Activated T-cell treated with anti-CD3 and anti-CD28 coated beads, Interleukin-2, amount 50 U/mL, for 48 hours (primary cell): Measurements from ENCODE around the gene C19orf25.
A peak's percentile ranks its signal among the peaks of the same experiment; 100 is the strongest.
"Not testable (repeated sequence)": the region's sequence is repeated elsewhere in the genome, so short reads cannot be mapped to it uniquely, and the experiment has no call there.

Experiments
- DNase-seq, 2 experiments: peaks; one replicate each; pipeline ENCODE4 v3.0.0-alpha.2; 2020

The C19orf25 gene

DNA sequence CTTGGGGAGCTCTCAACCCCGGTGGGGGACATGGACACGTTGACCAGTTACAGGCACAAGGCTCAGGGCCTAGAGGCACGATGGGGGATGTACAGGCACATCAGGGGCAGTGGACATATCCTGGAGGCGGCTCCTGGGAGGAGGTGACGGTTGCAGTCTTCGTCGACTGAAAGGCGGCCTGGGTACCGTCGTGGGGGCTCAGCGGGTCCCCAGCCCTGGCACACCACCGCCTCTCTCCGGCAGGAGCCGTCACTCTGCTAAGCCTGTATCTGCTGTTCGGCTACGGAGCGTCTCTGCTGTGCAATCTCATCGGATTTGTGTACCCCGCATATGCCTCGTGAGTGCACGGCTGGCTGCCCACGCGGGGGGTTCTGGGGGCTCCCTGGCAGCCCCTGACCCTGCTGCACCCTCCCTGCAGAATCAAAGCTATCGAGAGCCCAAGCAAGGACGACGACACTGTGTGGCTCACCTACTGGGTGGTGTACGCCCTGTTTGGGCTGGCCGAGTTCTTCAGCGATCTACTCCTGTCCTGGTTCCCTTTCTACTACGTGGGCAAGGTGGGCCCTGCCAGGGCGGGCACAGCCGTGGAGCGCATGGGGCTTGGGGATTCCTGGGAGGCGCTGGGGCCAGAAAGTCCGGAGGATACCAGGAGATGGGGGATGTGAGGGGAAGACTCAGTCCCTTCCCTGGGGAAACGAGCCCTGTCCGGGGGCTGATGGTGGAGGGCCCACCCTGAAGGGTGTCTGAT lies 16.2 kb upstream of the C19orf25 start:
- no peak for DNase-seq

DNA sequence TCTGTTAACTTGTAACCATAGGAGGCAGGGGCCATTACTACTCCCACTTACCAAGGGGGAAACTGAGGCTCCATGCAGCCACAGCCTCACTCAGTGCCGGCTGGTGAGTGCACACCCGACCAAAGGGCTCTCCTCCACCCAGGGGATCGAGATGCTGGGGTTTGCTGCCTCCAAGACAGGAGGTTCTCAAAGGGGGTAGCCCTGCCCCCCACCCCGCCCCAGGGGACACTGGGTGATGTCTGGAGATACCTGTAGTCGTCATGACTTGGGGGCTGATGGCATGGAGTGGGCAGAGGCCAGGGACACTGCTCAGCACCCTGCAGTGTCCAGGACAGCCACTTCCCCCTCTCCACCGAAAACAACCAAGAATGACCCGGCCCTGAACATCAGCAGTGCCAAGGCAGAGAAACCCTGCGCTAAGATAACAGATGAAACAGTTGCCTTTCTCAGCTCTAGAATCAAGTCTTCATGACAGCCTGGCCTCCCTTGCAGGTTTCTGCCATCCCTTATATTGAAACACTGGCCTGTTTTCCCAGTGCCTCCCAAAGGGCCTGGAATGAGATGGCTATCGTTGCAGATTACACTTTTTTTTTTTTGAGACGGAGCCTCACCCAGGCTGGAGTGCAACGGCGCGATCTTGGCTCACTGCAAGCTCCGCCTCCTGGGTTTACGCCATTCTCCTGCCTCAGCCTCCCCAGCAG lies 15.2 kb upstream of the C19orf25 start:
- DNase-seq = no peak

GRCh38 chr19:1492474-1493006 lies 13.5 kb upstream of the C19orf25 start:
- no peak for DNase-seq

GRCh38 chr19:1491849-1492170 lies 12.8 kb upstream of the C19orf25 start:
- DNase-seq = no peak

- no peak for DNase-seq
Observed at GRCh38 chr19:1491114-1491848, 12.3 kb upstream of the C19orf25 start, which contains the start of gene REEP6. Gene REEP6, plus strand, starts transcription at chr19:1491181. Its CDS starts 89 bp downstream, at chr19:1491270.

DNA sequence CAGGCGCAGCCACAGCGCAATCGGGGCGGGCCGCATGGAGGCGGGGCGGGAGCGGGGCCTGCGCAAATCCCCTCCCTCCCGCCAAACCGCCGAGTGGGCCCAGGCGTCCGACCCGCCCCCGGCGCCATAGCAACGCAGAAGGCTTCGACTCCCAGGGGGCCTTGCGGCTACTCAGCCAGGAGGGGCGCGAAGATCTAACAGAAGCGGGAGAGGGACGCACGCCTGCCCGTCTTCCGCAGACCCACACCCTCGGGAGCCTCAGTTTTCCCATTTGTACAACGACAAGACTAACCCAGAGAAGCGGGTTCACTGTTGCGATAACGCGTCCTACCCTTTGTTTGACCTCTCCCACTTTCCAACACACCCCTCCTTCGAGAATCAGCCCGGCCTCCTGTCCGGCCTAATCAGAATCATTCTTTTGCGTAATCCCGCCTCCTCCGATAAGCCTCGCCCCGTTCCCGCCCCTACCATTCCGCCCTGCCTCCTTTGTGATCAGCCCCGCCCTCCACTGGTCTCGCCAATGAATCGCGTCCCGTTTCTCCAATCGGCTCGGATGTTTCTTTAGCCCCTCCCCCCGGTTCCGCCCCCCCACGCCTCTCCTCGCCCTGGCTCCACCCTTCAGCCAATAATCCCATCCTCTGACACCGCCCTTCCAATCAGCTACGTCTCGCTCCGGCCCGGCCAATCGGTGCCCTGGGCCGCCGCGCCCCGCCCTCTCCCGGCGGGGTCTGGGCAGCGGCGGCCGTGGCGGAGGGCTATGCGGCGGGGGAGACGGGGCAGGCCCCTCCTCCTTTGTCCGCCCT lies 11.5 kb upstream of the C19orf25 start, which contains the start of gene PCSK4:
TSS of gene PCSK4 (minus strand) at position 40 of the 803 bp plus-strand sequence. CDS start at position 36, 4 bp downstream.
- DNase-seq = peak; percentile 100

DNA sequence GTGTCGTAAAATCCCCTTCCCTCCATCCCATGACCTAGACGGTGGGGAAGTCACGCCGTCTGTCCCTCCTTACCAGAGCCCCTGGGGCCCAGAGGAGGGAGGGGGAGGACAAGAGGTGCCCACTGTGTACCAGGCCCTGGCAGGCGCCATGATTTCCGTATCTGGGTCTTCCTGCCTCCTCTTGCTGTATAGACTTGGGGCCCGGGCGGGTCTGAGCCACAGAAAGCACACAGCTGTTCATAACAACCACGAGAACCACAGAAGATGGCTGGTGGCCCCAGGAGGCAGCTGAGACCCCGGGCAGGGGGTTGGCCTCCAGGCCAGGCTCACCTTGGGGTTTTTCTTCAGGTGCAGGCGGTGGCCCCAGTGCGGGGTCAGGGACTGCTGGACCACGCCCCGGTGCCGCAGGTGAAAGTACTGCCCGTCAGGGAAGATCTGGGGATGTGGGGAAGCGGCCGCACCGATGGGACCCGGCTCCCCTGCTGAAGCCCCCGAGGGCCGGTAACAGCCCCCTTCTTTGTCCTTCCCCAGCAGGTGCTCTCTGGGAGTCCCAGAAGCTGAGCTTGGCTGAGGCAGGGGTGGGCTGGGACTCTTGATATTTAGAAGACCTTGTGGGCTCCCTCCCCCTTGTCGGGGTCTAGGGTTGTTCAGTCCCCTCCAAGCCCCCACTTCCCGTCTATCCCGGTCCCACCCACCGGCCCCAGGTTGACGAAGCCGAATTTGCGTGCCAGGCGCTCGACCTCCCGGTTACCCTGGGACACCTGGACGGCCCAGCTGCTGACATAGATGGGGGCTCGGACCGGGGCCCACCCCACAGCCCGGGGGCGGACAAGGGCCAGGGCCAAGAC lies 10.7 kb upstream of the C19orf25 start:
- DNase-seq = peak in 1 of 2 experiments; percentile 37

- no peak for DNase-seq
Observed at GRCh38 chr19:1488282-1488601, 9.2 kb upstream of the C19orf25 start.

- DNase-seq = no peak
Observed at GRCh38 chr19:1487576-1488281, 8.7 kb upstream of the C19orf25 start.

- no peak for DNase-seq
Observed at GRCh38 chr19:1486720-1487575, 7.9 kb upstream of the C19orf25 start.

DNA sequence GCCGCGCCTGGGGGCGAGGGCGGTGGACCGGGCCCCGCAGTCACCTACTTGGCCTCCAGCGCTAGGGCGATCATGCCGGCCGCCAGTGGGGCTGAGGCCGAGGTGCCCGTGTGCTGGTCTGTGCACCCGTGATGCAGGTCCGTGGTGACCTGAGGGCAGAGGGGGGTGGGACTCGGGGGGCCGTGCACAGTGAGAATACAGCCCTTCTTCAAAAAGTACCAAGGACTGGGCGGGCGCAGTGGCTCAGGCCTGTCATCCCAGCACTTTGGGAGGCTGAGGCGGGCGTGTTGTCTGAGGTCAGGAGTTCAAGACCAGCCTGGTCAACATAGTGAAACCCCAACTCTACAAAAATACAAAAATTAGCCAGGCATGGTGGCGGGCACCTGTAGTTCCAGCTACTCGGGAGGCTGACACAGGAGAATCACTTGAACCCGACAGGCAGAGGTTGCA lies 5.0 kb upstream of the C19orf25 start:
- no peak for DNase-seq

DNA sequence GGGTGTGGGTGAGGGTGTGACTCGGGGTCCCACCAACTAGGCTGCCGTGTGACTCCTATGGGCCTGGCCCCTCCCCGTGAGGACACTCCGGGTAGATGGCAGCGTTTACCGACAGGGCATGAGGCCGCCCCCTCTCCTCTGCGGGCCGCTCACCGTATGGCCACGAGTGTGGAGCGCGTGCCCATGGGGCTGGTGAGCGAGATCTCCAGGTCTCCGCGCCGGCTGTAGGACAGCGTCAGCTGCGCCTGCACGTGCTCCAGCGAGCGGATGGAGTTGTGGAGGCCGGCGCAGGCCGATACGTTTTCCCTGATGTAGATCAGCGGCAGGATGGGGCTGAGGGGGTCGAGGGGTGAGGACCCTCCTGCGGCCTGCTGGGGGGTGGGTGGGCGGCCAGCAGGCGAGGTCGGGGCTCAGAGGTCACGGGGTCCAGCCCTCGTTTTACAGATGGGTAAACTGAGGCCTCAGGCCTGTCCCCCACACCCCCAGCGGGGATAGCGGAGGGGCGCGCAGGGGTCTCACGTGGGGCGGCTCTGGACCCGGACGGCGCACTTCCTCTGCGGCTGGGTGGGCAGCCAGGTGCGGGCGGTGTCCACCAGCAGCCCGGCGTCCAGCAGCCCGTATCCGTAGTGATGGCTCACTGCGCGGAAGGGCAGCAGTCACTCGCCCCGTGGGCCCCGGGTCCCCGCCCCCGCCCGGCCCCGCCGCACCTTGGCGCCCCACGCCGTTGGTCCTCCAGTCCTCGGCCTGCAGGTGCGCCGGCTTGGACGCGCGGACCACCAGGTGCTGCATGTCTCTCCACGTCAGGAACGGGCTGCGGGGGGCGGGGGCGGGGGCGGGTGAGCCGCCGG lies 4.3 kb upstream of the C19orf25 start:
- DNase-seq = no peak

- no peak for DNase-seq
Observed at GRCh38 chr19:1482361-1483130, 3.5 kb upstream of the C19orf25 start.

DNA sequence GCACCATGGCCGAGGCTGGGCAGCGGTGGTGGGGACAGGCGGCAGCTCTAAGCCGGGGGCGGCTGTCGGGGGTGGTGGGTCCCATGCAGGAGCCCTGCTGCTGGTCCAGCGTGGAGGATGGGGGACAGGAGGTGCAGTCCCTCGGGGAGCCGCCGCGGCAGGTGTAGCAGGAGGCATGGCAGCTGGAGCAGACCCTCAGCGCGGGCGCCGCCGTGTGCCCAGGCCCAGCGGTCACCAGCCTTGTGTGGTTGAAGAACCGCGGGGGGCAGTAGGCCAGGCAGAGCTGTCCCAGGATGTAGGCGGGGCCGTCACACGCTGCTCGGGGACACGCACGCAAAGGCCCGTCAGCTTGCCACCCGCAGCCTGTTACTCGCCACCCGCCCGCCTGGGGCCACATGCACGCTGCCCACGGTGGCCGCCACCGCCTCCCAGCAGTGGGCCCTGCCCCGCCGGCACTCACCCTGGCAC lies 2.9 kb upstream of the C19orf25 start:
- DNase-seq = no peak

DNA sequence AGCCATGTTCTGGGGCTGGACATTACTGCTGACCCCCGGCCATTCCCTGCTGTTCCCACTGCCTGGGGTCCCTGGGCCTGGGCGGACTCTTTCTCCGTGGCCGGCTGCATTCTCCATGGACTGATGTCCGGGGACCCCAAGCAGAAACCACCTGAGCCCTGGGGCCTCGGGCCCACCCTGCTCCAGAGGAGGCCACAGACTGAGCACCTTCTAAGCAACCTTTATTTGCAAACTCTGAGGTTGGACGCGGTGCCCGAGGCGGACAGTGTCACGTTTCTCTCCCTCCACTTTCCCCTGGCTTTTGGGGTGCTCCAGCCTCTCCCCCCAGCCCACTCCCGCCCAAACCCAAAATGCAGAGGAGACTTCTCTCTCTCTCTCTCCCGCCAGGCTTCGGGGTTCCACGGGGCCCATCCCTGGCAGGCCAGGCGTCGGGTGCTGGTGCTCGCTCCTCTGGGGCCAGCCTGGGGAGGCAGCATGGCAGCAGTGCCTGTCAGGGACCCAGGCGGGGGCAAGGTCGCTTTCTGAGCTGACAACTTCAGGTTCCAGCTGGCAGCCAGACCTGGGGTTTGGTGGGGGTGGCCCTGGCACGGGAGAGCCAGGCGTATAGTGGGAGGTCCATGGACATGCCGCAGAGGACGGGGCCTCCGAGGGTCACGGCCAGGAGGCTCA lies 2.3 kb upstream of the C19orf25 start:
- DNase-seq = no peak

DNA sequence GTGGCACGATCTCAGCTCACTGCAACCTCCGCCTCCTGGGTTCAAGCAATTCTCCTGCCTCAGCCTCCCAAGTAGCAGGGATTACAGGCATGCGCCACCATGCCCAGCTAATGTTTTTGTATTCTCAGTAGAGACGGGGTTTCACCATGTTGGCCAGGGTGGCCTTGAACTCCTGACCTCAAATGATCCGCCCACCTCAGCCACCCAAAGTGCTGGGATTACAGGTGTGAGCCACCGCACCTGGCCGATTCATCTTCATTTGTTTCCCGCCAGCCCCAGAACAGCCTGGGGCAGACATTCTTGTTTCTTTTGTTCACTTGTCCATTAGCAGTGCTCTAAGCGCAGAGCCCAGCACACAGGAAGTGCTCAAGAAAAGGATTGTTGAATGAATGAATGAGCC lies 2.0 kb downstream of the C19orf25 start:
- not testable (repeated sequence) for DNase-seq

DNA sequence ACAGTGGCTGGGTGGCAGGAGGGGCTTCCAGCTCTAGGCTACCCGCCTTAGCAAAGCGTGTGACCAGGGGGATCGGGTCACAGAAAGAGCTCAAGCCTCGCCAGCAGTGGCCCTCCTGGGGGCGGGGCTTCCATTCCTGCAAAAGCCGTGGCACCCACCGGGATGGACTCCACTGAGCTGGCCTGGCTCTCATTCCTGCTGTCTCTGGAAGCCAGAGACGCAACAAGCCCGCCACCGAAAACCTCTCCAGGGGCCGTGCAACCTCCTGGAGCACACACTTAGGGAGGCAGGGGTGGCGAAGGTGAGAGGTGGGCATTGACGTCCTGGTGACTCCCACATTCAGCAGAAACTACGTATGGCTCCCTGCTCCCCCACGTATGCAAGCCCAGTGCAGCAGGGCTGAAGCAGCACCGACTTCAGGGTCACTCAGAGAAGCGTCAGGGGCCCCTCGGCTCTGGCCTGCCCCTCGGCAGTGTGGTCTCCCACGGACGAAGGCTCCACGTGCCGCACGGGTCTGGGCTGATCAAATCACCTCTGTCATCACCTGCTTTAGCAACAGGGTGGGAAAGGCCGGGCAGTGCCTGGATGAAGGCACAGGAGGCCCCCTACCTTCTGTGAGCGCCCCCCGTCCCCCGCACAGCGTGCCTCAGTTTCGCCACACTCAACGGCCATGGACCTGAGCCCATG lies 3.1 kb downstream of the C19orf25 start:
- no peak for DNase-seq
